HepG2 (cell line): ENCODE measurements around the gene CCDC197. TPM values are rescaled to one million over a fixed set of nuclear protein-coding genes. Genes with fewer than 3 reads are reported as not detected.

Source experiments
- ATAC-seq: fragments of 200-7000 bp; cut with Tn5 transposase; 3 replicates; pipeline ENCODE4 v1.9.1; 2020; ENCODE audit warnings: mild to moderate bottlenecking, moderate library complexity
- BruUV-seq: library from RNA; stranded (reverse); fragments of 400-500 nt; replicated peaks from 2 replicates; lab custom pipeline; 2021; lab: Mats Ljungman, UMichigan
- CTCF ChIA-PET: fragments of 300-600 bp; formaldehyde crosslinking; extraction: SDS; loops from one replicate; lab custom pipeline; 2021; ENCODE audit warnings: low total read pairs, inconsistent platforms, low intra/inter-chr PET ratio; lab: Yijun Ruan, JAX
- POLR2A ChIA-PET: fragments of 350-600 bp; sonication (Branson Sonifier 250); formaldehyde crosslinking; loops from one replicate; lab custom pipeline; 2020; ENCODE audit warnings: antibody characterized with exemption, inconsistent platforms; lab: Yijun Ruan, JAX
- DNase-seq: peaks from one replicate; pipeline ENCODE4 v3.0.0-alpha.2; 2015; ENCODE audit warnings: low spot score
- FAIRE-seq: peaks from 3 replicates; lab custom pipeline; 2011; peaks lifted over from hg19 to GRCh38; lab: Jason Lieb, UNC
- H2AFZ ChIP-seq: one replicate; pipeline ENCODE4 v1.6.1; 2011; ENCODE audit warnings: low read length, inconsistent platforms
- H3K27ac ChIP-seq: fragments of 300-600 bp; 3 replicates; pipeline ENCODE4 v1.8.0; 2011; ENCODE audit warnings: mixed run types, mild to moderate bottlenecking, mixed read lengths, low read length, inconsistent platforms; ENCODE audit not compliant: insufficient read depth; ENCODE audit errors: extremely low read length
- H3K27me3 ChIP-seq, 2 experiments: fragments of 200-600 bp in 1 of 2; 2 replicates in 1 of 2; 3 replicates in 1 of 2; pipeline versions ENCODE4 v1.6.0 to v1.8.0; 2011; ENCODE audit warnings: low read length in 2 of 2, mild to moderate bottlenecking in 2 of 2, moderate library complexity in 2 of 2, inconsistent platforms in 1 of 2; ENCODE audit not compliant: insufficient read depth in 2 of 2, control insufficient read depth in 1 of 2
- H3K36me3 ChIP-seq, 2 experiments: fragments of 200-600 bp in 1 of 2; replicated peaks in 1 of 2; 2 replicates in 1 of 2; 3 replicates in 1 of 2; pipeline versions ENCODE4 v1.5.1 to v1.8.0; 2011; ENCODE audit warnings: low read length in 2 of 2, inconsistent platforms in 1 of 2; ENCODE audit not compliant: insufficient read depth in 2 of 2, control insufficient read depth in 1 of 2
- H3K4me1 ChIP-seq: 2 replicates; pipeline ENCODE4 v1.5.1; 2012; ENCODE audit warnings: low read length, inconsistent platforms; ENCODE audit not compliant: insufficient read depth
- H3K4me2 ChIP-seq: 2 replicates; pipeline ENCODE4 v1.6.0; 2011; ENCODE audit warnings: low read depth, low read length, inconsistent platforms
- H3K4me3 ChIP-seq, 3 experiments: fragments of 200-600 bp in 1 of 3; sonication (generic), shearing (Covaris generic) in 1 of 3; replicated peaks in 1 of 3; 2 replicates each; pipeline ENCODE4 v1.5.1; 2011 to 2016; ENCODE audit warnings: low read length in 3 of 3, inconsistent platforms in 2 of 3, low read depth in 2 of 3, mild to moderate bottlenecking in 2 of 3, control low read depth in 1 of 3, mixed read lengths in 1 of 3; ENCODE audit not compliant: insufficient read depth in 1 of 3
- H3K79me2 ChIP-seq: one replicate; pipeline ENCODE4 v1.6.1; 2011; ENCODE audit warnings: low read length, inconsistent platforms; ENCODE audit not compliant: insufficient read depth
- H3K9ac ChIP-seq: 2 replicates; pipeline ENCODE4 v1.6.0; 2011; ENCODE audit warnings: mild to moderate bottlenecking, low read depth, low read length, inconsistent platforms; ENCODE audit not compliant: insufficient read depth
- H3K9me3 ChIP-seq: 2 replicates; pipeline ENCODE4 v1.5.1; 2012; ENCODE audit warnings: mild to moderate bottlenecking, low read length
- H4K20me1 ChIP-seq: 2 replicates; pipeline ENCODE4 v1.6.0; 2011; ENCODE audit warnings: inconsistent platforms, mild to moderate bottlenecking, low read length, moderate library complexity; ENCODE audit not compliant: insufficient read depth
- FOXO1 ChIP-seq: sonication (generic); formaldehyde crosslinking; IDR thresholded peaks from 2 replicates; pipeline ENCODE4 v1.4.0; 2020; ENCODE audit warnings: missing genetic modification reagents
- JUND ChIP-seq: sonication (generic); formaldehyde crosslinking; IDR thresholded peaks from 2 replicates; pipeline ENCODE4 v1.8.0; 2022; ENCODE audit warnings: mild to moderate bottlenecking, missing genetic modification reagents
- KLF11 ChIP-seq: IDR thresholded peaks from 2 replicates; pipeline ENCODE4 v1.6.1; 2016; ENCODE audit warnings: missing compliant biosample characterization
- LCORL ChIP-seq, 2 experiments: fragments of 450-650 bp in 1 of 2; sonication (generic) in 1 of 2; formaldehyde crosslinking in 1 of 2; IDR thresholded peaks; 2 replicates each; pipeline versions ENCODE4 v1.5.0 to v1.6.1; 2017 to 2020; ENCODE audit warnings: antibody characterized with exemption in 1 of 2, missing genetic modification reagents in 1 of 2
- NFIB ChIP-seq: sonication (generic); formaldehyde crosslinking; IDR thresholded peaks from 2 replicates; pipeline ENCODE4 v1.9.0; 2021; ENCODE audit warnings: missing genetic modification reagents, mild to moderate bottlenecking, borderline replicate concordance
- NR2F6 ChIP-seq, 2 experiments: IDR thresholded peaks; 2 replicates each; pipeline ENCODE4 v1.6.1; 2016; ENCODE audit warnings: antibody characterized with exemption in 1 of 2, mild to moderate bottlenecking in 1 of 2
- RARA ChIP-seq: IDR thresholded peaks from 2 replicates; pipeline ENCODE4 v1.6.1; 2016; ENCODE audit warnings: missing genetic modification reagents, missing compliant biosample characterization
- SOX6 ChIP-seq, 2 experiments: fragments of 450-650 bp in 1 of 2; sonication (generic) in 1 of 2; formaldehyde crosslinking in 1 of 2; IDR thresholded peaks; 2 replicates each; pipeline versions ENCODE4 v1.4.0 to v1.6.1; 2017 to 2020; ENCODE audit warnings: antibody characterized with exemption in 1 of 2, mild to moderate bottlenecking in 1 of 2, missing genetic modification reagents in 1 of 2
- SP140L ChIP-seq: sonication (generic); formaldehyde crosslinking; IDR thresholded peaks from 2 replicates; pipeline ENCODE4 v1.4.0; 2020; ENCODE audit warnings: missing genetic modification reagents, borderline replicate concordance
- ZBTB7A ChIP-seq: sonication (generic); formaldehyde crosslinking; IDR thresholded peaks from 2 replicates; pipeline ENCODE4 v1.8.0; 2022; ENCODE audit warnings: mild to moderate bottlenecking, missing genetic modification reagents
- ZNF121 ChIP-seq: sonication (generic); formaldehyde crosslinking; IDR thresholded peaks from 2 replicates; pipeline ENCODE4 v1.5.0; 2020; ENCODE audit warnings: mild to moderate bottlenecking, missing genetic modification reagents
- ZNF496 ChIP-seq: sonication (generic); formaldehyde crosslinking; IDR thresholded peaks from 2 replicates; pipeline ENCODE4 v1.8.1; 2023; ENCODE audit warnings: mild to moderate bottlenecking, moderate library complexity, missing genetic modification reagents; ENCODE audit not compliant: insufficient replicate concordance
- WGBS: methylation state at CpG from one replicate; pipeline ENCODE4 v1.1.6; 2017; ENCODE audit warnings: low lambda C conversion rate; 5-methylcytosine and 5-hydroxymethylcytosine counted together
- in situ Hi-C: cut with HindIII; loops from 2 replicates; pipeline ENCODE4 v1.10.0; 2017; ENCODE audit warnings: low pct_unique_long_range_greater_than_20kb; ENCODE audit not compliant: extremely low pct_ligation_motif_present
- intact Hi-C: fragments of 100-400 bp; cut with micrococcal nuclease; formaldehyde crosslinking; loops from one replicate; pipeline ENCODE4 v1.10.0; 2022; ENCODE audit not compliant: unreplicated experiment
- polyA plus RNA-seq, 8 experiments: library from polyadenylated mRNA; depleted of rRNA in 3 of 8; stranded (reverse) in 7 of 8; unstranded in 1 of 8; fragments of >200 nt; fragmentation: Illumina TruSeq in 4 of 8; extraction: Trizol in 4 of 8; gene quantifications; 2 replicates each; pipeline versions ENCODE4 v1.2.1 to v1.2.3, GENCODE V29; 2011 to 2016; ENCODE audit warnings: low read depth in 4 of 8, missing spikeins in 1 of 8, mixed read lengths in 1 of 8; ENCODE audit not compliant: insufficient read depth in 1 of 8
- total RNA-seq, 5 experiments: library from RNA; depleted of rRNA; stranded (reverse); fragments of >200 nt; fragmentation: Illumina TruSeq; extraction: Trizol; gene quantifications; 2 replicates each; pipeline ENCODE4 v1.2.3, GENCODE V29; 2016; ENCODE audit warnings: low read depth in 1 of 5

Gene CCDC197
- total and polyA plus RNA-seq, 2 of the 13 experiments (the other 11 are each of a cell fraction or from before 2014, with no cell fraction given), result 0.11 to 0.13 TPM

DNA sequence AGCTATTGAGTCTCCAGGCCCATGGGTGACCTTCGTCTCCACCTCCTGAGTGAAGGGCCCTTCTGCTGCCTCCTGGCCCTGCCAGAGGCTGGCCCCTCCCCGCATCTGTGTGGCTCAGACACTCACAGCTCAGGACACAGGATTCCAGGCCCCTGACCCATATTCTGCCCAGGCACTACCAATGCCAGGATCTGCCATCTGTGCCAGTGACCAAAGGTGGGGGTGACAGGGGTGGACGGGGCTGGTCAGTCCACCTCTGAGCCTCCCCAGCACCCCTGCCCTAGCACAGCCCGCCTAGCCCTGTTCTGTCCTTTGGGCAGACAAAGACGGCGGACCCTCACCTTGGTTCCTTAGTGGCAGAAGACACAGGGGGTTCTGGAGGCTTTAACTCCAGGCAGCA is 23.5 kb upstream of the CCDC197 start:
- no peak for ATAC-seq
- no peak for DNase-seq
- FAIRE-seq, result no peak
- no TSS peak for BruUV-seq
- no peaks in the 10 kb centered on the region for H3K79me2 ChIP-seq
- no CpG with 5 or more reads among the region's 6 CpGs for WGBS
- H3K27me3 ChIP-seq, result peaks cover 9 to 66% of the 10 kb centered on the region in 2 experiments
- no peak overlapping the region for H3K9ac ChIP-seq
- H3K36me3 ChIP-seq, result no peaks in the 10 kb centered on the region; a peak in 1 of 5 replicates
- no peak overlapping the region for H2AFZ ChIP-seq
- no peak overlapping the region for H3K4me2 ChIP-seq
- H3K9me3 ChIP-seq, result no peaks in the 10 kb centered on the region
- H3K4me1 ChIP-seq, result peaks cover 49% of the 10 kb centered on the region
- ChIA-PET CTCF (interaction anchor here (1.0 to 1.9 kb wide), 2 partner anchors 20 to 34 kb away, joined by 3 to 5 read pairs; no protein-coding TSS in a partner anchor), POLR2A (interaction anchor here (0.7 kb wide), 1 partner anchor 14 kb away, joined by 3 read pairs; no protein-coding TSS in a partner anchor)
- H3K27ac ChIP-seq, result no peak overlapping the region
- no peak overlapping the region for H3K4me3 ChIP-seq
- in situ Hi-C loops, result loop anchor here (5.0 kb wide), 1 partner anchor 36 kb away; no protein-coding TSS in a partner anchor
- TF ChIP-seq LCORL (IDR thresholded peaks at IDR 0.05) (no peak), LCORL (CRISPR knock-in tag; IDR thresholded peaks at IDR 0.05) (no peak), ZNF496 (CRISPR knock-in tag) (no peak), SP140L (CRISPR knock-in tag) (no peak), ZBTB7A (CRISPR knock-in tag) (no peak), KLF11 (CRISPR knock-in tag) (no peak)
- no peaks in the 10 kb centered on the region for H4K20me1 ChIP-seq
- intact Hi-C loops, result no loop called here

DNA sequence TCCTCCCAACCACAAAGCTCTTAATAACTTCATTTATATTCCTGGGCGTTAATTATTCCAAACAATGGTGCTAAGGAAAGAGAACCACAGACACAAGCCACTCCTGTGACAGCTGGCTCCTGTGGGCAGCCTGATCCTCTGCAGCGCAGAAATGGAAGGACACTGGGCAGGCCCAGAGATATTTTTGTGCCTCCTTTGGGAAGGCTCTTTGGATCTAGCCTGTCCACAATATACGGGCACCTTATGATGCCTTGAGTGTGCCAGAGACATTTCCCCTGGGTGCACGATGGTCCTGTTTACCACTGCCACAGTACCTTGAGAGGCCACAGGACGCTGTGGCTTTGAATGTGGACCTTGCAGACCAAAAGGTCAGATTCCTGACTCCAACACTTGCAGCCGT is 22.8 kb upstream of the CCDC197 start:
- H3K79me2 ChIP-seq, result no peaks in the 10 kb centered on the region
- in situ Hi-C loops, result loop anchor here (5.0 kb wide), 1 partner anchor 37 kb away; no protein-coding TSS in a partner anchor
- ChIA-PET POLR2A (interaction anchor here (0.8 to 1.2 kb wide), 4 partner anchors 14 to 32 kb away, joined by 3 to 6 read pairs (median 4); no protein-coding TSS in a partner anchor), CTCF (no interaction called here)
- peaks cover 49% of the 10 kb centered on the region for H3K4me1 ChIP-seq
- H3K9ac ChIP-seq, result no peak overlapping the region
- no peaks in the 10 kb centered on the region for H3K9me3 ChIP-seq
- DNase-seq, result no peak
- 19% methylated on average over 5 of the region's 6 CpGs for WGBS
- H4K20me1 ChIP-seq, result no peaks in the 10 kb centered on the region
- BruUV-seq, result no TSS peak
- H3K27me3 ChIP-seq, result peaks cover 12 to 64% of the 10 kb centered on the region in 2 experiments
- no peak overlapping the region for H3K27ac ChIP-seq
- H3K4me3 ChIP-seq, result no peak overlapping the region
- peak; percentile 28 for ATAC-seq
- intact Hi-C loops, result no loop called here
- peak overlapping the region; percentile 39 for H3K4me2 ChIP-seq
- FAIRE-seq, result no peak
- no peaks in the 10 kb centered on the region; a peak in 1 of 5 replicates for H3K36me3 ChIP-seq
- no peak overlapping the region for H2AFZ ChIP-seq
- TF ChIP-seq RARA (CRISPR knock-in tag) (0 out of 2 replicates have a peak, but pooled peaks have one; percentile 23), NR2F6 (IDR thresholded peaks at IDR 0.05) (0 out of 2 replicates have a peak, but pooled peaks have one; percentile 11), NR2F6 (CRISPR knock-in tag; IDR thresholded peaks at IDR 0.05) (peak; percentile 67), SOX6 (IDR thresholded peaks at IDR 0.05) (no peak), SOX6 (CRISPR knock-in tag; IDR thresholded peaks at IDR 0.05) (0 out of 2 replicates have a peak, but pooled peaks have one; percentile 21), ZNF121 (no peak), NFIB (no peak), JUND (CRISPR knock-in tag) (no peak), FOXO1 (CRISPR knock-in tag) (0 out of 2 replicates have a peak, but pooled peaks have one; percentile 28)
